OCI-LY7 (cell line): ENCODE measurements around the gene PYGB. TPM values are rescaled to one million over a fixed set of nuclear protein-coding genes. Genes with fewer than 3 reads are reported as not detected.

Experiments
- BruUV-seq: library from RNA; stranded (reverse); fragments of 400-500 nt; replicated peaks from 2 replicates; lab custom pipeline; 2021; lab: Mats Ljungman, UMichigan
- CTCF ChIA-PET: fragments of 300-600 bp; sonication (Branson Sonifier 250); formaldehyde crosslinking; loops from one replicate; lab custom pipeline; 2022; ENCODE audit warnings: antibody characterized with exemption; ENCODE audit not compliant: unreplicated experiment; lab: Charles Lee
- POLR2A ChIA-PET: fragments of 300-600 bp; sonication (Branson Sonifier 250); formaldehyde crosslinking; loops from one replicate; lab custom pipeline; 2022; ENCODE audit warnings: antibody characterized with exemption; lab: Charles Lee
- DNase-seq: peaks from one replicate; pipeline ENCODE4 v3.0.0-alpha.2; 2015; ENCODE audit warnings: low spot score
- H2AFZ ChIP-seq: fragments of 200-600 bp; sonication (generic), shearing (Covaris generic); 2 replicates; pipeline ENCODE4 v1.6.1; 2014; ENCODE audit warnings: mild to moderate bottlenecking, antibody characterized with exemption, low read length, moderate library complexity
- H3K27ac ChIP-seq: fragments of 200-600 bp; sonication (generic); 2 replicates; pipeline ENCODE4 v1.5.1; 2014; ENCODE audit warnings: mixed run types, low read depth, mild to moderate bottlenecking, moderate library complexity, low read length, inconsistent platforms; ENCODE audit not compliant: poor library complexity, severe bottlenecking
- H3K36me3 ChIP-seq: fragments of 200-600 bp; sonication (generic); 2 replicates; pipeline ENCODE4 v1.6.1; 2014; ENCODE audit warnings: mild to moderate bottlenecking, antibody characterized with exemption, low read length, moderate library complexity, mixed read lengths; ENCODE audit not compliant: insufficient read depth
- H3K4me1 ChIP-seq: fragments of 200-600 bp; sonication (generic); 2 replicates; pipeline ENCODE4 v1.5.1; 2014; ENCODE audit warnings: mild to moderate bottlenecking, low read length; ENCODE audit not compliant: insufficient read depth, poor library complexity, severe bottlenecking
- H3K4me2 ChIP-seq: fragments of 200-600 bp; sonication (generic); 2 replicates; pipeline ENCODE4 v1.6.1; 2014; ENCODE audit warnings: mild to moderate bottlenecking, low read length
- H3K4me3 ChIP-seq: fragments of 200-600 bp; sonication (generic); 2 replicates; pipeline ENCODE4 v1.5.1; 2014; ENCODE audit warnings: mild to moderate bottlenecking, low read depth, low read length; ENCODE audit not compliant: poor library complexity, severe bottlenecking
- H3K79me2 ChIP-seq: fragments of 200-600 bp; sonication (generic); 2 replicates; pipeline ENCODE4 v1.6.1; 2016; ENCODE audit warnings: low read depth, mild to moderate bottlenecking, low read length, moderate library complexity, mixed read lengths; ENCODE audit not compliant: insufficient read depth
- H3K9me2 ChIP-seq: fragments of 200-600 bp; sonication (generic); 2 replicates; pipeline ENCODE4 v1.6.1; 2016; ENCODE audit warnings: mild to moderate bottlenecking, low read length, mixed read lengths; ENCODE audit not compliant: insufficient read depth
- H3K9me3 ChIP-seq: fragments of 200-600 bp; sonication (generic); 2 replicates; pipeline ENCODE4 v1.6.1; 2014; ENCODE audit warnings: mild to moderate bottlenecking, mixed run types, low read length, mixed read lengths
- H4K20me1 ChIP-seq: fragments of 200-600 bp; sonication (generic); 2 replicates; pipeline ENCODE4 v1.6.1; 2014; ENCODE audit warnings: mild to moderate bottlenecking, antibody characterized with exemption, low read length, moderate library complexity, mixed read lengths; ENCODE audit not compliant: insufficient read depth
- CTCF ChIP-seq: fragments of 200-600 bp; sonication (generic); conservative IDR thresholded peaks from 2 replicates; pipeline ENCODE4 v1.5.1; 2014; ENCODE audit warnings: mild to moderate bottlenecking, antibody characterized with exemption, low read length, moderate library complexity, mixed read lengths
- EZH2phosphoT487 ChIP-seq: fragments of 200-600 bp; sonication (generic); IDR thresholded peaks from 2 replicates; pipeline ENCODE4 v1.6.1; 2018; ENCODE audit warnings: low read depth, borderline replicate concordance, mild to moderate bottlenecking, mixed run types, antibody characterized with exemption, low read length, moderate library complexity, mixed read lengths
- intact Hi-C: fragments of 100-400 bp; cut with micrococcal nuclease; formaldehyde crosslinking; loops from one replicate; pipeline ENCODE4 v1.10.0; 2022; ENCODE audit not compliant: unreplicated experiment
- total RNA-seq, 2 experiments: library from RNA; depleted of rRNA in 1 of 2; stranded (reverse); fragments of >200 nt in 1 of 2; shearing (Covaris generic) in 1 of 2; gene quantifications; 2 replicates each; pipeline ENCODE4 v1.2.3, GENCODE V29; 2014 to 2022

PYGB gene
- total RNA-seq, 2 experiments from 2014 or later, result 4.9 to 7.0 TPM

GRCh38 chr20:25216199-25216945, 31.5 kb upstream of the PYGB start:
- ChIA-PET POLR2A (no interaction called here), CTCF (no interaction called here)
- no peak overlapping the region for H3K4me2 ChIP-seq
- H3K4me1 ChIP-seq, result no peaks in the 10 kb centered on the region
- DNase-seq, result no peak
- no peaks in the 10 kb centered on the region for H3K36me3 ChIP-seq
- H2AFZ ChIP-seq, result no peak overlapping the region
- H4K20me1 ChIP-seq, result no peaks in the 10 kb centered on the region; the same call in 1 of the 2 replicates
- no peak overlapping the region for H3K27ac ChIP-seq
- intact Hi-C loops, result no loop called here
- no peak overlapping the region for H3K4me3 ChIP-seq
- H3K79me2 ChIP-seq, result no peaks in the 10 kb centered on the region
- H3K9me2 ChIP-seq, result no peaks in the 10 kb centered on the region
- TF ChIP-seq CTCF (no peak), EZH2phosphoT487 (no peak)
- no peaks in the 10 kb centered on the region for H3K9me3 ChIP-seq
- BruUV-seq, result no TSS peak

GRCh38 chr20:25217161-25218108, 30.4 kb upstream of the PYGB start:
- DNase-seq, result no peak
- no peak overlapping the region for H3K4me2 ChIP-seq
- H2AFZ ChIP-seq, result no peak overlapping the region
- no peaks in the 10 kb centered on the region for H3K79me2 ChIP-seq
- ChIA-PET POLR2A (no interaction called here), CTCF (no interaction called here)
- H3K27ac ChIP-seq, result no peak overlapping the region
- intact Hi-C loops, result no loop called here
- no peaks in the 10 kb centered on the region for H3K4me1 ChIP-seq
- H3K9me3 ChIP-seq, result no peaks in the 10 kb centered on the region
- BruUV-seq, result no TSS peak
- no peaks in the 10 kb centered on the region; the same call in 1 of the 2 replicates for H4K20me1 ChIP-seq
- no peaks in the 10 kb centered on the region for H3K9me2 ChIP-seq
- no peak overlapping the region for H3K4me3 ChIP-seq
- no peaks in the 10 kb centered on the region for H3K36me3 ChIP-seq
- TF ChIP-seq EZH2phosphoT487 (no peak), CTCF (no peak)
